HepG2 (cell line): ENCODE measurements around the gene U2AF2.

Source experiments
- CAMTA2 ChIP-seq: sonication (generic); formaldehyde crosslinking; IDR thresholded peaks from 2 replicates; pipeline ENCODE4 v1.4.0; 2020; ENCODE audit warnings: mild to moderate bottlenecking, missing genetic modification reagents, borderline replicate concordance
- CHD4 ChIP-seq: fragments of 200-600 bp; sonication (generic); IDR thresholded peaks from 2 replicates; pipeline ENCODE4 v1.7.0; 2017; ENCODE audit warnings: mild to moderate bottlenecking, low read length, borderline replicate concordance
- CTCF ChIP-seq: sonication (generic); formaldehyde crosslinking; IDR thresholded peaks from 2 replicates; pipeline ENCODE4 v1.5.0; 2020; ENCODE audit warnings: mild to moderate bottlenecking, missing genetic modification reagents, moderate library complexity
- JUNB ChIP-seq: sonication (generic); formaldehyde crosslinking; IDR thresholded peaks from 2 replicates; pipeline ENCODE4 v1.8.0; 2022; ENCODE audit warnings: missing genetic modification reagents, mild to moderate bottlenecking, borderline replicate concordance
- MAFG ChIP-seq: sonication (generic); formaldehyde crosslinking; IDR thresholded peaks from 2 replicates; pipeline ENCODE4 v1.5.1; 2020; ENCODE audit warnings: mild to moderate bottlenecking, missing genetic modification reagents
- NPAS2 ChIP-seq: sonication (generic); formaldehyde crosslinking; IDR thresholded peaks from 2 replicates; pipeline ENCODE4 v1.8.0; 2022; ENCODE audit warnings: mild to moderate bottlenecking, missing genetic modification reagents, borderline replicate concordance
- POLR2AphosphoS5 ChIP-seq: IDR thresholded peaks from 2 replicates; pipeline ENCODE4 v1.6.1; 2012; ENCODE audit warnings: low read depth, low read length
- PRDM10 ChIP-seq: sonication (generic); formaldehyde crosslinking; IDR thresholded peaks from 2 replicates; pipeline ENCODE4 v1.4.0; 2020; ENCODE audit warnings: low read depth, missing genetic modification reagents
- PRPF4 ChIP-seq: fragments of 200-400 bp; formaldehyde crosslinking; IDR thresholded peaks from 2 replicates; pipeline ENCODE4 v1.6.1; 2016; ENCODE audit warnings: low read length, low read depth; ENCODE audit not compliant: poor library complexity, severe bottlenecking
- RFX5 ChIP-seq: IDR thresholded peaks from 2 replicates; pipeline ENCODE4 v1.6.1; 2011; ENCODE audit warnings: low read depth, low read length, improper control_type of control experiment
- UBTF ChIP-seq: sonication (generic); formaldehyde crosslinking; IDR thresholded peaks from 2 replicates; pipeline ENCODE4 v1.4.0; 2020; ENCODE audit warnings: mild to moderate bottlenecking, missing genetic modification reagents
- ZFP36 ChIP-seq: fragments of 150-350 bp; IDR thresholded peaks from 2 replicates; pipeline ENCODE4 v1.6.1; 2018; ENCODE audit warnings: borderline replicate concordance, low read length, low read depth; ENCODE audit not compliant: partially characterized antibody

- TF ChIP-seq POLR2AphosphoS5 (no peak), UBTF (no peak), CTCF (CRISPR knock-in tag) (no peak), JUNB (CRISPR knock-in tag) (no peak), PRPF4 (no peak), ZFP36 (no peak), NPAS2 (CRISPR knock-in tag) (no peak), PRDM10 (CRISPR knock-in tag) (no peak), CHD4 (no peak), CAMTA2 (CRISPR knock-in tag) (no peak), MAFG (CRISPR knock-in tag) (no peak), RFX5 (no peak)
Measured at GRCh38 chr19:55637534-55637933, 17.3 kb upstream of the U2AF2 start.
